ENCODE measurements around the gene RIPK3.

RIPK3 gene

DNA sequence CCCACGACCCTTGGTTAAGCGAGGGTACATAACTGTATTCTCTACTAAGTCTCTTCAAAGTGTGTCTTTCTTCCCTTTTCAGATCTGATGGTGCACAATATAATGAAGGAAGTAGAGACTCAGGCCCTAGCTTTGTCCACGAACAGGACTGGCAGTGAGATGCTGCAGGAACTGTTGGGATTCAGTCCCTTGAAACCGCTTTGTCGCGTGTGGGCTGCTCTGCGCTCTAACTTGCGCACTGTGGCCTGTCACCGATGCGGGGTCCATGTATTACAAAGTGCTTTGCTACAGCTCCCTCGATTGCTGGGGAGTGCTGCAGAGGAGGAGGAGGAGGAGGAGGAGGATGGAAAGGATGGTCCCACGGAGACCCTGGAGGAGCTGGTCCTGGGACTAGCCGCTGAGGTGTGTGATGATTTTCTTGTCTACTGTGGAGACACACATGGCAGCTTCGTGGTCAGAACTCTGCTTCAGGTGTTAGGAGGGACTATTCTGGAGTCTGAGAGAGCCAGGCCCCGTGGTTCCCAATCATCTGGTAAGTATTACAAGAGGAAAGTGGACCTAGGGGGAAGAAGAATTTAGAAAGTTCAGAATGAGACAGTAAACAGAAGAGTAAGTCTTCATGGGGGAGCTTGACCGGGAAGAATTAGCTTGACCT is 39.3 kb downstream of the RIPK3 start:
- no peak for DNase-seq

DNA sequence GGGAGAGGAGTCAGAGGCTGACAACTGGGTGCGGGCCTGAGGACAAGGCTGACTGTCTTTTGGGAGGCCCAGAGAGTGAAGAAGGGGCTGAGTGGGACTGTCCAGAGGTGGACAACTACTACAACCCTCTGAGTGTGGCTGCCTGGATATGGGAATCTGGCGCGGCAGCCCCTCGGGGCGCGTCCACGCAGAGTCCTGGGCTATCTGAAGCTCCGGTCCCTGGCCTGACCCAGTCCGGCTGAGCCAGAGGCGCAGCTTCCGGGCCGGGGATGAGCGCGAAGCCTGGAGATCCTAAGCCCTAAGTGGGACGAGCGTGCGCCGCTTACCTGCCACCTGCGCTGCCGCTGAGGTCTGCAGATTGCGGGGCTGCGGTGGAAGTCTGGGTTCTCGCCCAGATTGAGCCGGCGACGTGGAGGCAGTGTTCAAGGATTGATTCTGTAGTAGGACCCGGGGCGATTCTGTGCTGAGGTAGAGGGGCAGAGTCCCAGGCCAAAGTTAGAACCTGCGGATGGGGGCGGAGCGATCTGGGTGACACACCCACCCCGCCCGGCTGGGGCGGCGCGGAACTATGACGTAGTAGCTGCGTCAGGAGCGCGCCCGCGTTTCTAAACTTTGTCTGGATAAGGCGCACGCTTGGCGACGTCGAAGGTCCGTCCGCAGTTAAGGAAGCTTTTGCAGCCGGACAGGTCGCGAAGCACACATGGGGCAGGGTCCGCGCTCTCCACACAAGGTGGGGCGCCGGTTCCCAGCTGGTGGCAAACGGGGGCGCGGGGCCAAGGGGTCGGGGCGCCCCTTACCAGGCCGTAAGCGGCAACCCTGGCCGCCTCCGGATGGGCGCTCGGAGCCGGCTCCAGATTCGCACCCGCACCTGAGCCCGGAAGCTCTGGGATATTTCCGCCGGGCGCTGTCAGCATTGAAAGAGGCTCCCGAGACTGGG is 40.3 kb downstream of the RIPK3 start, which contains the start of the genes DHRS1 and NOP9:
DHRS1 (minus strand) TSS at position 526 of the 937 bp plus-strand sequence. CDS start 674 bp downstream, outside the sequence.
NOP9 (plus strand) TSS at position 596 of the 937 bp plus-strand sequence; CDS start at position 701, 105 bp downstream.
- DNase-seq = peak; percentile 70 to 94

DNA sequence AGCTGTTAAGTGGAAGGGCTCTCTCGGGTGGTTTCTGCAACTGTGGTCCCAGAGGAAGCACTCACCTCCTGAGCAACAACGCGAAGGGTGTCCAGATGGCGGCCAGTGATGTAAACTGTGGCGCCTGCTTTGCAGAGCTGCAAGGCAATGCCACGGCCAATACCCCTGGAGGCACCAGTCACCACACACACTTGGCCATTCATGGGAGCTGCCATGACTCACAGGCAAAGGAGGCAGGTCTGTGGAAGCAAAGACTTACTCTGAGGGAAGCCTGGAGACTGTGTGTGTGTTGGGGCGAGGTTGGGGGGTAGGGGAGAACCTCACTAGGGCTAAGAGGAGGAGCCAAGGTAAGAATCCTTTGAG is 40.9 kb downstream of the RIPK3 start:
- DNase-seq = peak in 1 of 2 experiments; percentile 38

DNA sequence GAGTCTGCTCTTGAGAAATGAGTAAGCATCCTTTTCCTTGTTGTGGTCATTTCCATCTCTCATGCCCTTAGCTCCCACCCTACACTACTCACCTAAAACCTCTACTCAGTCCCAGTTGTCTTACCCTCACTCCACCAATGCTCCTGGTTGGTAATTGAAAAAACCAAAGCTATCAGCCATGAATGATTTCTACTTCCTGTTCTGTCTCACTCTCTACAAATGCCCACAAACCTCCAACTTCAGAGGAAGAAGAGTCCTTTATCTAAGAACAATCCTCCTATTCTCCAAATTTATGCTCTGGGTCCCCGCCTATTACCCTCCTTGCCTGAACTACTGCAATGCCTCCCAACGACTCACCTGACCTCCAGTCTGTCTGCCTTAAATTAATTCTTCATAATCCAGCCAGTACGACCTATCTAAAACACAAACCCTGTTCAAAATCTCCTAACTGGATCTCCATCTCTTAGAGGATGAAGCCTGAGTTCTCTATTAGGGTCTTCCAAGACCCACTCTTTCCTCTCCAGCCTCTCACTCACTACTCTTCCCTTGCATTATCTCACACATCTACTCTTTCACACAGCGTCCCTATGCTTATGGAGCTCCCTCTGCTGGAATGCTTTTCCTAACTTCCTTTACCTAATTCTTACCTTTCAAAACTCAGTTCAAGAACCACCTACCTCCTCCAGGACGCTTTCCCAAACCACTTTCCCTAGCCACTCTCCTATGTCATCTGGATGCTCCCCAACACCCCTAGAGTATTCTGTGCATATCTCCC is 42.4 kb downstream of the RIPK3 start:
- peak in 1 of 2 experiments; percentile 16 for DNase-seq

DNA sequence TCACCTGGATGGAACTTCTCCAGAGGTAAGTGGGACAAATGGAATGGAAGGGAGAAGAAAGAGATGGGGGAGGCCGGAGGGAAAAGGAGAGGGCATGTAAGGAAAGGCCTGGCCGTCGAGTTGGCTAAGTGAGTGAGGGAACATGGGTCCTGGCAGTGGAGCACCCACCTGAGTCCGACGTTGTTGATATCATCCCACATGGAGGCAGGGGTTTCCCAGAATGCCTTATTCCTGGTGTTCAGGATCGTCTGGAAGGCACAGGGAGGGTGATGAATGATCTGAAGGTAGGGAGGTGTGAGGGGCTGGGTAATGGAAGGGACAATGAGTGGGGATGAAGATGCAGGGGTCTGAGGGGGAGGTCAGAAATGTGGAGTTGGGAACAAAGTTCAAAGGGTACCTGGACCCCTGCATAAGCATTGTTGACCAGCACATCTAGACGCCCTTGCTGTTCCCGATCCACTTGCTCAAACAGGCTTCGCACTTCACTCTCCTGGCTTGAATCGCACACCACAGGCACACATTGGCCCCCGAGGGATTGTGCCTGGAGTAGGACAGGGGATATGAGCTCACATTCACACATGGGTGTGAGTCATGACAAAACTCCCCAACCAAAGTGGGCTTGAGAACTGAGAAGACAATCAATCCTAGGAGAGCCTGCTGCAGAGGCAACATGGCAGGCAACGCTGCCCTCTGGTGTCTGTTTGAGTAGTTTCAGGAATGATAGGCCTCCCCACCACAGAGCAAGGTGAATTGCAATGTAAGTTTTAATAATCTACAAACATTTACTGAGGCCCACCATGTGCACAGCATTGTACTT is 43.2 kb downstream of the RIPK3 start:
- peak; percentile 72 to 83 for DNase-seq

DNA sequence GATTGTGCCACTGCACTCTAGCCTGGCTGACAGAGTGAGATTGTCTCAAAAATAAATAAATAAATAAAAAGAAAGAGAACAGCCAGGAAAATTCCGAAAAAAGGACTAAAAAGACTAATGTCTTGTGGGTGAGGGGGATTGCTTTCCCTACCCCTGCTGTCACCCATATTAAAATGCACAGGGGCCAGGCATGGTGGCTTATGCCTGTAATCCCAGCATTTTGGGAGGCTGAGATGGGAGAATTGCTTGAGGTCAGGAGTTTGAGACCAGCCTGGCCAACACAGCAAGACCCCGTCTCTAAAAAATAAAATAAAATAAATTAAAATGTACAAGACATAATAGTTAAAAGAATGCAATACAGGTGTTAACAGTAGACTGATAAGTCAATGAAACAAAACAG is 46.3 kb downstream of the RIPK3 start:
- DNase-seq = no peak

DNA sequence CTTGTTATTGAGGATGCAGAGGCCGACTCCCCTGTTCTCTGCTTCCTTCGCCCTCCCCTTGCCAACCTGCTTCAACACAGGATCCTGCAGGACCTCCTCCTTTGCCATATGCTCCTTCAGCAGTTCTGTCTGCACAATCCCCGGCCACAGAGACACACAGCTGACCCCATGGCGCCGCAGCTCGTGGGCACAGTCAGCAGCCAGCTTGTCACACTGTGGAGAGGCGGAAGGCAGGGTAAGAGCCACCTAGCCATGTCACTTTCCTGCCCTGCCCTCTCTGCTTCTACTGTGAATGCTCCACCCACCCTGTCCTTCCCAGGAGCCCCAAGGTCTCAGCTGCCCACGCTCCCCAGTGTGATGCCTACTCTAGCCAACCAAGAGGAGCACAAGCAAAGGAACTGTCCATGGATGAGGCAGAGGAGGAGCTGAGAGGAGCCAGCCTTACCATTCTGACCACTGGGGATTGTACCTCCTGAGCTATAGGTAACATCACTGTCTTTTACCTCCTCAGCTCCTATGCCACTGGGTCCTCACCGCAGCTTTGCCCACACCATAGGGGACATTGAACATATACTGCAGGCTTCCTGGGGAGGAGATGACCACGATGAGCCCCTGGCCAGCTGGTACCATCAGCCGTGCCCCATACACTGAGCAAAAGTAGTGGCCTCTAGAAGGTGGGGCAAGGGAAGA is 47.5 kb downstream of the RIPK3 start:
- no peak for DNase-seq

DNA sequence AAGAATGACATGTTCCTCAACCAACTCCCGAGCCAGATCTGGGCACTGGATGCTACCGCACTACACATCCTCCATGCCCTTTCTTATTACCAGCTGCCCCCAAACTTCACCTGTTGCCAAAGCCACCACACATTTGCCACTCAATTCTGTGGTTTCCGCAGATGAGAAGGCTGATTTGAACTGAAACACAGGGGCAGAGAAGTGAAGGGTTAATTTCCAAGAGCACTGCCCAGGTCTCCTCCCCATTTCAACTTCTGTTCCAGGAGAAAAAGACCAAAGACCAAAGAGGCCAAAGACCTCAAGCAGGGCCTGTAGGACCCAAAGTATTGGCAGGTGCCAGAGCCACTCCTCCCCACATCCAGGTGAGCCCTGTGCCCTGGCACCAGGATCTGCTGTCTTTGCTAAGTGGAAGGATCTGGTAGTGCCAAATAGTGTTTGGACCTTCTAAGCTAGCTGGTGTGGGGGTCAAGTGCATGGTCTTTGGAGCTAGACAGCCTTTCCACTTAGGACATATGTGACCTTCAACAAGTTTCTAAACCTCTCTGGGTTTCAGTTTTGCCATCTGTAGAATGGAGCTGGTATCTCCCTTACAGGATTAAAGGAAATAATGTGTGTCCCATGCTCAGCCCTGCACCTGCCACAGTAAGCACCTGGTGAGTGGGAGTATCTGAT is 48.2 kb downstream of the RIPK3 start:
- no peak for DNase-seq

DNA sequence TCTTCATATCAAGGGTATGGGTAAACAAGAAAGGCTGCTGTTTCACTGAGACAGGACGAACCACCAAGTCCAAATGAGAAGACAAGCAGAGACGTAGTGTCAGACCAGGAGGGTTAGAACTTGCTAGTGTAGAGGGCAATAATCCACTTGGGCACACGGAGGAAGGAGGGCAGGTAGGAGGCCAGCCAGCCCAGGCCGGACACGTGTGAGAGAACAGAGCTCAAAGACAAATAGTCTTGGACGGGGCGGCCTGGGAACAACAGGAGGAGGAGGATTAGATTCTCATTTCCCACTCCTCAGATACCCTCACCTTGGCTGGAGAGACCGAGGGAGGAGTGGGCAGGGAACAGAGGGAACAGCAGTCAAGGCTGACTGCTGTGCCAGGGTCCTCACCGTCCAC is 49.0 kb downstream of the RIPK3 start:
- DNase-seq = no peak

DNA sequence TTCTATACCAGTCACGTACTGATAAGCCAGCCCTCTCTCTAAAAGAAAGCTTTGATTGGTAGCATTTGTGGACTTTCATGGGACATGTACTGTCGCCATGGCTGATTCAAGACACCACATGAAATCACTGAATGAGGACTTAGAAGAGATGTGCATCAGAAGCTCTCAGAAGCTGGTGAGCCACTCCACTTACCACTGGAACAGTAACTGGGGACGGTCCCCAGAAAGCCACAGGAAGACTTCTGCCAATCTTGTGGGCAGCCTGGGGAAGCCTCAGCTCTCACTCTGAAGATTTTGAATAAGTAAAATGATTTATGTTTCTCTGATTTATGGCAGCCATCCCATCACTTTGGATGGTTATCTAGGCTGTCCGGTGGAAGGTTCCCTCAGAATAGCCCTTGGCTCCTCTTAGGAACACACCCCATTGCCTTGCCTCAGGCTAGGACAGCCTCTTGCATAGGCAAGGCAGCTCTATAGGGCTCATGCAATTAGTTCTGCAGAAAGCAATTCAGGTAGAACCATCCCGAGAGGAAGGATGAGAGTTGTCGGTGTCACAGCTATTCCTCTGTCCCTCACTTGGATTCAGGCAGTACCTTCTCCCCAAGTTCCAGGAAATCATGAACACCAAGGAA is 50.0 kb downstream of the RIPK3 start:
- no peak for DNase-seq

DNA sequence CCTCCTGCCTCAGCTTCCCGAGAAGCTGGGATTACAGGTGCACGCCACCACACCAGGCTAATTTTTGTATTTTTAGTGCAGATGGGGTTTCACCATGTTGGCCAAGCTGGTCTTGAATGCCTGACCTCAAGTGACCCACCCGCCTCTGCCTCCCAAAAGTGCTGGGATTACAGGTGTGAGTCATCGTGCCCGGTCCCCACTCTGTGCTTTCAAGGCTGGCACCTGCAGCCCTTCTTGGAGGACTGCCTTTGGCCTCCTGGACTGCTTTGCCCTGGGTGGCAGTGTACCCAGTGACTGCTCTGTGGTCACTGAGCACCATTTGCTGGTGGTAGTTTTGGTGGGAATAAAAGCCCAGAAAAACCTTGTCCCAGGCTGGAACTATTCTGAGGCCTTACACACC is 52.8 kb downstream of the RIPK3 start:
- DNase-seq = no peak
